Neural progenitor cell (in vitro differentiated cells): ENCODE results near the gene TAS2R43. TPM values are rescaled to one million over a fixed set of nuclear protein-coding genes. Genes with fewer than 3 reads are reported as not detected.

Experiments
- DNase-seq: peaks from one replicate; pipeline ENCODE4 v3.0.0-alpha.2; 2016; ENCODE audit warnings: low spot score
- H2AFZ ChIP-seq: fragments of 200-600 bp; sonication (generic); replicated peaks from 2 replicates; pipeline ENCODE4 v1.6.1; 2016; ENCODE audit warnings: antibody characterized with exemption
- H3F3A ChIP-seq: fragments of 200-600 bp; sonication (generic); 2 replicates; pipeline ENCODE4 v1.6.1; 2016; ENCODE audit warnings: antibody characterized with exemption, low read depth
- H3K27ac ChIP-seq: fragments of 200-600 bp; sonication (generic); 2 replicates; pipeline ENCODE4 v1.5.1; 2016; ENCODE audit warnings: mild to moderate bottlenecking
- H3K27me3 ChIP-seq: fragments of 200-600 bp; sonication (generic); 2 replicates; pipeline ENCODE4 v1.6.1; 2016; ENCODE audit warnings: mild to moderate bottlenecking, moderate library complexity
- H3K36me3 ChIP-seq: fragments of 200-600 bp; sonication (generic); 2 replicates; pipeline ENCODE4 v1.5.1; 2016
- H3K4me1 ChIP-seq: fragments of 200-600 bp; sonication (generic); 2 replicates; pipeline ENCODE4 v1.6.1; 2016; ENCODE audit warnings: mixed run types
- H3K4me2 ChIP-seq: fragments of 200-600 bp; sonication (generic); 2 replicates; pipeline ENCODE4 v1.6.1; 2016
- H3K4me3 ChIP-seq: fragments of 200-600 bp; sonication (generic); 2 replicates; pipeline ENCODE4 v1.5.1; 2016
- H3K79me2 ChIP-seq: fragments of 200-600 bp; sonication (generic); 2 replicates; pipeline ENCODE4 v1.6.1; 2016; ENCODE audit warnings: low read depth
- H3K9ac ChIP-seq: fragments of 200-600 bp; sonication (generic); 2 replicates; pipeline ENCODE4 v1.6.1; 2016
- H3K9me3 ChIP-seq: fragments of 200-600 bp; sonication (generic); 2 replicates; pipeline ENCODE4 v1.5.1; 2016; ENCODE audit warnings: low read depth
- H4K20me1 ChIP-seq: fragments of 200-600 bp; sonication (generic); 2 replicates; pipeline ENCODE4 v1.6.1; 2016; ENCODE audit warnings: low read depth
- H3K27ac Mint-ChIP-seq: 3 replicates; pipeline ENCODE4 v1.8.0; 2021; ENCODE audit warnings: mixed read lengths
- H3K27me3 Mint-ChIP-seq: 2 replicates; pipeline ENCODE4 v1.8.0; 2022; ENCODE audit warnings: low read depth, mild to moderate bottlenecking, inconsistent platforms, moderate library complexity, mixed read lengths; ENCODE audit not compliant: insufficient read depth
- H3K36me3 Mint-ChIP-seq: 3 replicates; pipeline ENCODE4 v1.8.0; 2021; ENCODE audit warnings: mixed read lengths
- H3K4me1 Mint-ChIP-seq: 3 replicates; pipeline ENCODE4 v1.8.0; 2021; ENCODE audit warnings: mixed read lengths
- H3K4me3 Mint-ChIP-seq: 3 replicates; pipeline ENCODE4 v1.8.0; 2021; ENCODE audit warnings: mild to moderate bottlenecking, moderate library complexity, mixed read lengths
- H3K9me3 Mint-ChIP-seq: 3 replicates; pipeline ENCODE4 v1.8.0; 2020; ENCODE audit warnings: mixed read lengths
- EZH2 ChIP-seq: fragments of 200-600 bp; sonication (generic); IDR thresholded peaks from 2 replicates; pipeline ENCODE4 v1.6.1; 2017; ENCODE audit warnings: antibody characterized with exemption, mild to moderate bottlenecking, moderate library complexity
- EZH2phosphoT487 ChIP-seq: fragments of 200-600 bp; sonication (generic); IDR thresholded peaks from 2 replicates; pipeline ENCODE4 v1.6.1; 2017; ENCODE audit warnings: antibody characterized with exemption
- total RNA-seq: library from RNA; depleted of rRNA; stranded (reverse); fragments of >200 nt; gene quantifications from 2 replicates; pipeline ENCODE4 v1.2.3, GENCODE V29; 2015; ENCODE audit warnings: low replicate concordance
- TF ChIP-seq, protein P1 (sequence below): fragments of 200-600 bp; sonication (generic); IDR thresholded peaks from 2 replicates; pipeline ENCODE4 v1.5.1; 2017; ENCODE audit warnings: antibody characterized with exemption, mild to moderate bottlenecking

TAS2R43 gene
- total RNA-seq, 1 donor from 2014 or later = 4.0 TPM

DNA sequence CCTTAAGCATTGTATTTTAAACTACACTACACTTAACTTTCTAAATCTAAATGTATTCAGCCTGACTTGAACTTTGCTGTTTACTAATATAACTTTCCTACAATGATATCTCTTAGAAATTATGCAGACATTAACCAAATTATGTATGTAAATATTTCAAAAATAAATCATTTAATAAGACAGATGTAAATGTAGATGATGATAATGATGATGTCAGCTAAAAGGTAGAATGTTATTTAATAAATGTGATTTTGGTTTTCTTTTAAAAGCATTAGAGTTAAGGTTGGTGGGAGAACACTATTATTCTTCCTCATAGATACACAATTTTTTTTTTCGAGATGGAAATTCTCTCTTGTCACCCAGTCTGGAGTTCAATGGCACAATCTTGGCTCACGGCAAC, 10.1 kb downstream of the TAS2R43 start:
- H3K36me3 Mint-ChIP-seq = peaks cover 20% of the 10 kb centered on the region
- H3K4me3 Mint-ChIP-seq = no peak overlapping the region
- no peaks in the 10 kb centered on the region for H3K4me1 ChIP-seq

DNA sequence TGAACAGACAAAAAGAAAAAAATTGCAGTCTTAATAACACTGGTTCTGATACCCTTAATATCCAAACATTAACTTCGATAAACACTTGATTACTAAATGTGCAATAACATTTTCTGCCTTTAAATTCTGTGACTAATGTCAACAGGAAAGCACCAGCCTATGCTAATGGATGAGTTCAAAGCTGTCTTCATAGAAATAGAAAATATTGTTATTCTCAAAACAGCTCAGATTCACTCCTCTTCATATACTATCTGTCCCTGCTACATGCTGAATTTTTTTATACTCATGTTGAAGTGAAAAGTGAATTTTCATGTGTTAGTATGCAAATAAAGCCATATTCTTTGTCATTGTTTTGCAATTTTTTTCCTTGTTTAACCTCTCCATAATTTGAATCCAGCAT, 13.9 kb downstream of the TAS2R43 start:
- H4K20me1 ChIP-seq = no peaks in the 10 kb centered on the region
- Mint-ChIP-seq H3K4me3 (no peak overlapping the region), H3K27ac (no peak overlapping the region), H3K4me1 (no peaks in the 10 kb centered on the region), H3K9me3 (peaks cover 9% of the 10 kb centered on the region), H3K27me3 (no peaks in the 10 kb centered on the region), H3K36me3 (peaks cover 15% of the 10 kb centered on the region)
- no peak overlapping the region for H3K4me2 ChIP-seq
- H3K9me3 ChIP-seq = no peaks in the 10 kb centered on the region
- H2AFZ ChIP-seq = no peak overlapping the region
- no peak overlapping the region for H3K27ac ChIP-seq
- H3K36me3 ChIP-seq = no peaks in the 10 kb centered on the region
- no peaks in the 10 kb centered on the region for H3K27me3 ChIP-seq
- no peaks in the 10 kb centered on the region for H3F3A ChIP-seq
- H3K4me3 ChIP-seq = no peak overlapping the region
- H3K9ac ChIP-seq = no peak overlapping the region
- no peaks in the 10 kb centered on the region for H3K4me1 ChIP-seq
- TF ChIP-seq EZH2 (no peak), EZH2phosphoT487 (no peak)
- TF ChIP-seq, protein P1, sequence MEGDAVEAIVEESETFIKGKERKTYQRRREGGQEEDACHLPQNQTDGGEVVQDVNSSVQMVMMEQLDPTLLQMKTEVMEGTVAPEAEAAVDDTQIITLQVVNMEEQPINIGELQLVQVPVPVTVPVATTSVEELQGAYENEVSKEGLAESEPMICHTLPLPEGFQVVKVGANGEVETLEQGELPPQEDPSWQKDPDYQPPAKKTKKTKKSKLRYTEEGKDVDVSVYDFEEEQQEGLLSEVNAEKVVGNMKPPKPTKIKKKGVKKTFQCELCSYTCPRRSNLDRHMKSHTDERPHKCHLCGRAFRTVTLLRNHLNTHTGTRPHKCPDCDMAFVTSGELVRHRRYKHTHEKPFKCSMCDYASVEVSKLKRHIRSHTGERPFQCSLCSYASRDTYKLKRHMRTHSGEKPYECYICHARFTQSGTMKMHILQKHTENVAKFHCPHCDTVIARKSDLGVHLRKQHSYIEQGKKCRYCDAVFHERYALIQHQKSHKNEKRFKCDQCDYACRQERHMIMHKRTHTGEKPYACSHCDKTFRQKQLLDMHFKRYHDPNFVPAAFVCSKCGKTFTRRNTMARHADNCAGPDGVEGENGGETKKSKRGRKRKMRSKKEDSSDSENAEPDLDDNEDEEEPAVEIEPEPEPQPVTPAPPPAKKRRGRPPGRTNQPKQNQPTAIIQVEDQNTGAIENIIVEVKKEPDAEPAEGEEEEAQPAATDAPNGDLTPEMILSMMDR = no peak
- peaks cover 4% of the 10 kb centered on the region for H3K79me2 ChIP-seq
- no peak for DNase-seq

More for the DNA sequence above, 10.1 kb downstream of the TAS2R43 start:
- Histone ChIP-seq H3K9ac (no peak overlapping the region), H3K36me3 (no peaks in the 10 kb centered on the region), H3K27me3 (no peaks in the 10 kb centered on the region), H3K4me2 (no peak overlapping the region), H3K79me2 (peaks cover 4% of the 10 kb centered on the region), H3K9me3 (no peaks in the 10 kb centered on the region), H4K20me1 (no peaks in the 10 kb centered on the region), H3K27ac (no peak overlapping the region), H2AFZ (no peak overlapping the region), H3F3A (no peaks in the 10 kb centered on the region), H3K4me3 (no peak overlapping the region)
- Mint-ChIP-seq H3K4me1 (no peaks in the 10 kb centered on the region), H3K9me3 (peaks cover 16% of the 10 kb centered on the region), H3K27ac (no peak overlapping the region), H3K27me3 (no peaks in the 10 kb centered on the region)
- TF ChIP-seq EZH2phosphoT487 (no peak), EZH2 (no peak)
- TF ChIP-seq, protein P1 = no peak
- no peak for DNase-seq

DNA sequence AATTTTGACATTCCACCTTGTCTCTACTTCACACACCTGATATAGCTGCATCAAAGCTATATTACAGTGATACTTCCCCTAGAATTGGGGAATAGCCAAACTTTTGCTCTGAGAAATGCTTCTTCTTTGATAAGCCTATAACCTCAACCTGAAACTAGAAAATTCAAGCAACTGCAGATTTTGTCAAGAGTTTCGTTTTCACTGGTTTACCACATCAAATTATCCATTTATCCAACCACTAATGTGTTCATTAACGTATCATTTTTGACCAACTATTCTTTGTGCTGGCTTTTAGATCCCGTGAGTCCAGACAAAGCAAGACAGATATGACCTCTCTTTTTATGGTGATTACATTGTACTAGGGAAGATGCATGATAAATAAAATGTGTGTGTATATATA, 16.5 kb downstream of the TAS2R43 start:
- H3K9me3 ChIP-seq = no peaks in the 10 kb centered on the region
- no peaks in the 10 kb centered on the region for H3K27me3 Mint-ChIP-seq
- H3F3A ChIP-seq = no peaks in the 10 kb centered on the region
- H3K27ac ChIP-seq = no peak overlapping the region
- no peaks in the 10 kb centered on the region for H4K20me1 ChIP-seq
- H3K4me3 Mint-ChIP-seq = no peak overlapping the region
- no peaks in the 10 kb centered on the region for H3K4me1 ChIP-seq
- no peak overlapping the region for H2AFZ ChIP-seq
- no peak overlapping the region for H3K27ac Mint-ChIP-seq
- peaks cover 4% of the 10 kb centered on the region for H3K9me3 Mint-ChIP-seq
- no peaks in the 10 kb centered on the region for H3K27me3 ChIP-seq
- no peaks in the 10 kb centered on the region for H3K4me1 Mint-ChIP-seq
- H3K36me3 ChIP-seq = no peaks in the 10 kb centered on the region
- TF ChIP-seq EZH2phosphoT487 (no peak), EZH2 (no peak)
- TF ChIP-seq, protein P1 = no peak
- H3K4me3 ChIP-seq = no peak overlapping the region
- peaks cover 18% of the 10 kb centered on the region for H3K36me3 Mint-ChIP-seq
- H3K4me2 ChIP-seq = no peak overlapping the region
- DNase-seq = no peak
- peaks cover 4% of the 10 kb centered on the region for H3K79me2 ChIP-seq
- no peak overlapping the region for H3K9ac ChIP-seq
